Panc1 (cell line): ENCODE data around the gene NSD1.

Experiments used
- CTCF ChIP-seq: fragments of 450-650 bp; IDR thresholded peaks from 2 replicates; pipeline ENCODE4 v1.5.1; 2017; ENCODE audit warnings: mild to moderate bottlenecking
- POLR2AphosphoS5 ChIP-seq: IDR thresholded peaks from 2 replicates; pipeline ENCODE4 v1.6.1; 2012; ENCODE audit warnings: mild to moderate bottlenecking, low read depth, low read length, moderate library complexity
- REST ChIP-seq, 2 experiments: IDR thresholded peaks; 2 replicates each; pipeline ENCODE4 v1.6.1; 2011 to 2012; ENCODE audit warnings: low read depth in 2 of 2, control low read depth in 1 of 2, low read length in 1 of 2, mild to moderate bottlenecking in 1 of 2, moderate library complexity in 1 of 2; ENCODE audit not compliant: insufficient read depth in 1 of 2

GRCh38 chr5:177131019-177131320 lies 2.6 kb upstream of the NSD1 start:
- TF ChIP-seq CTCF = no peak
- no peak for TF ChIP-seq POLR2AphosphoS5
- no peak for TF ChIP-seq REST (IDR thresholded peaks at IDR 0.05; ENCODE audit: insufficient read depth in 1 of 2, low read depth in 2 of 2, low read length in 1 of 2)
